ENCODE data around the gene PTPN21. TPM values are rescaled to one million over a fixed set of nuclear protein-coding genes. Genes with fewer than 3 reads are reported as not detected.

PTPN21 gene
- polyA plus RNA-seq, 2 of the 4 experiments (the other 2 are of a cell fraction): 6.5 to 8.3 TPM

GRCh38 chr14:88507208-88507607 is 47.6 kb downstream of the PTPN21 start:
- no peak for DNase-seq (ENCODE audit: low read depth in 1 of 2, low spot score in 1 of 2)
- TF ChIP-seq HDAC2 (IDR thresholded peaks at IDR 0.05) (no peak), HMGXB4 (CRISPR knock-in tag; IDR thresholded peaks at IDR 0.05; ENCODE audit: borderline replicate concordance) (no peak), BHLHE40 (IDR thresholded peaks at IDR 0.05; ENCODE audit: low read depth, low read length) (no peak), RAD21 (conservative IDR thresholded peaks at IDR 0.05 in 1 of 2, IDR thresholded peaks at IDR 0.05 in 1 of 2) (no peak), NR3C1 (IDR thresholded peaks at IDR 0.05) (no peak), FOXS1 (CRISPR knock-in tag; IDR thresholded peaks at IDR 0.05) (no peak), CEBPB (IDR thresholded peaks at IDR 0.05) (no peak), CHD2 (IDR thresholded peaks at IDR 0.05; ENCODE audit: low read length, partially characterized antibody) (no peak), ZNF302 (CRISPR knock-in tag; IDR thresholded peaks at IDR 0.05) (no peak), ESRRA (IDR thresholded peaks at IDR 0.05; ENCODE audit: borderline replicate concordance, low read length) (no peak), HES2 (IDR thresholded peaks at IDR 0.05) (no peak), REST (IDR thresholded peaks at IDR 0.05) (no peak), NFE2L2 (conservative IDR thresholded peaks at IDR 0.05; ENCODE audit: low read length) (no peak), EHMT2 (IDR thresholded peaks at IDR 0.05; ENCODE audit: low read depth) (no peak), SREBF2 (IDR thresholded peaks at IDR 0.05) (no peak), EP300 (IDR thresholded peaks at IDR 0.05) (no peak), MAZ (IDR thresholded peaks at IDR 0.05; ENCODE audit: borderline replicate concordance, low read depth, low read length) (no peak), MAFK (IDR thresholded peaks at IDR 0.05; ENCODE audit: partially characterized antibody) (no peak), TP53 (CRISPR knock-in tag; IDR thresholded peaks at IDR 0.05) (no peak), HOXB5 (CRISPR knock-in tag; IDR thresholded peaks at IDR 0.05) (no peak)
- Histone ChIP-seq H3K4me3 (no peak overlapping the region), H3K9me3 (no peaks in the 10 kb centered on the region), H3K4me1 (no peaks in the 10 kb centered on the region), H3K27ac (no peak overlapping the region), H3K4me2 (no peak overlapping the region)
- CTCF ChIA-PET: interaction anchor here (0.6 kb wide), 1 partner anchor 1567 kb away, joined by 3 read pairs; no protein-coding TSS in a partner anchor
- WGBS (ENCODE audit: missing lambda C conversion rate): 96% methylated on average over 1 of the region's 1 CpG
- no peak for ATAC-seq
- POLR2A ChIA-PET: no interaction called here
- FAIRE-seq: no peak

- no peak for FAIRE-seq
Observed at GRCh38 chr14:88505621-88506020, 49.2 kb downstream of the PTPN21 start.

More at GRCh38 chr14:88505621-88506020, 49.2 kb downstream of the PTPN21 start:
- ChIA-PET POLR2A (no interaction called here), CTCF (no interaction called here)
- Histone ChIP-seq H3K9me3 (no peaks in the 10 kb centered on the region), H3K27ac (no peak overlapping the region), H3K4me2 (no peak overlapping the region), H3K4me3 (no peak overlapping the region), H3K4me1 (no peaks in the 10 kb centered on the region)
- TF ChIP-seq HOXB13 (CRISPR knock-in tag; IDR thresholded peaks at IDR 0.05; ENCODE audit: low read depth): no peak
- TF ChIP-seq RARB (CRISPR knock-in tag; IDR thresholded peaks at IDR 0.05): no peak
- no peak for TF ChIP-seq HOXB5 (CRISPR knock-in tag; IDR thresholded peaks at IDR 0.05)
- TF ChIP-seq MAFK (IDR thresholded peaks at IDR 0.05; ENCODE audit: partially characterized antibody): peak; percentile 27
- no peak for TF ChIP-seq BCL3 (IDR thresholded peaks at IDR 0.05)
- TF ChIP-seq ELK1 (IDR thresholded peaks at IDR 0.05; ENCODE audit: low read depth, low read length): no peak
- no peak for TF ChIP-seq CBX2 (IDR thresholded peaks at IDR 0.05; ENCODE audit: borderline replicate concordance, low read depth)
- ATAC-seq (no peak), DNase-seq (ENCODE audit: low read depth in 1 of 2, low spot score in 1 of 2) (no peak)
